Thyroid gland (tissue), 4 donors: ENCODE data around the gene TMPRSS4.

Experiments
- CTCF ChIP-seq, 6 experiments: fragments of 200-600 bp in 3 of 6; fragments of 450-650 bp in 3 of 6; sonication (generic) in 3 of 6; IDR thresholded peaks; one replicate each; pipeline ENCODE4 v1.5.1; 2016 to 2019; ENCODE audit warnings: antibody characterized with exemption in 6 of 6, mild to moderate bottlenecking in 2 of 6, inconsistent platforms in 1 of 6, moderate library complexity in 1 of 6
- POLR2A ChIP-seq, 2 donors: fragments of 450-650 bp; IDR thresholded peaks; one replicate each; pipeline ENCODE4 v1.6.1; 2017; ENCODE audit warnings: antibody characterized with exemption in 2 of 2, mild to moderate bottlenecking in 2 of 2, moderate library complexity in 1 of 2

- TF ChIP-seq CTCF (IDR thresholded peaks at IDR 0.05), result no peak
- no peak for TF ChIP-seq POLR2A (IDR thresholded peaks at IDR 0.05)
These were observed 31.6 kb downstream of the TMPRSS4 start for GRCh38 chr11:118108513-118108912.
